K562 (cell line): ENCODE measurements around the gene PPP4R3B. TPM values are rescaled to one million over a fixed set of nuclear protein-coding genes. Genes with fewer than 3 reads are reported as not detected.

Experiments used
- GABPA ChIP-seq: fragments of 200-800 bp; sonication (Bioruptor generic); conservative IDR thresholded peaks from 2 replicates; pipeline ENCODE4 v1.6.1; 2016; ENCODE audit warnings: low read depth, missing genetic modification characterization, missing compliant biosample characterization
- HDAC2 ChIP-seq: fragments of 450-650 bp; IDR thresholded peaks from 2 replicates; pipeline ENCODE4 v1.6.1; 2016; ENCODE audit warnings: mild to moderate bottlenecking
- NR3C1 ChIP-seq: sonication (generic); formaldehyde crosslinking; IDR thresholded peaks from 2 replicates; pipeline ENCODE4 v1.8.1; 2022; ENCODE audit warnings: missing genetic modification reagents
- RBM22 ChIP-seq: fragments of 200-400 bp; formaldehyde crosslinking; IDR thresholded peaks from 2 replicates; pipeline ENCODE4 v1.6.1; 2018; ENCODE audit warnings: low read length, low read depth; ENCODE audit not compliant: poor library complexity, severe bottlenecking
- SOX6 ChIP-seq: fragments of 450-650 bp; IDR thresholded peaks from 2 replicates; pipeline ENCODE4 v1.6.1; 2014; ENCODE audit warnings: mild to moderate bottlenecking
- STAT5B ChIP-seq: fragments of 250-450 bp; sonication (Bioruptor Pico); IDR thresholded peaks from 2 replicates; pipeline ENCODE4 v1.8.0; 2021; ENCODE audit warnings: mild to moderate bottlenecking, inconsistent platforms
- TCF7L2 ChIP-seq: fragments of 150-350 bp; IDR thresholded peaks from 2 replicates; pipeline ENCODE4 v1.6.1; 2016; ENCODE audit warnings: low read depth, mild to moderate bottlenecking, low read length, moderate library complexity
- YBX1 ChIP-seq: fragments of 450-650 bp; IDR thresholded peaks from 2 replicates; pipeline ENCODE4 v1.7.1; 2016; ENCODE audit warnings: mild to moderate bottlenecking
- ZBTB33 ChIP-seq: sonication (generic); formaldehyde crosslinking; IDR thresholded peaks from 2 replicates; pipeline ENCODE4 v1.8.1; 2023; ENCODE audit warnings: mild to moderate bottlenecking, missing genetic modification reagents
- ZBTB7A ChIP-seq: IDR thresholded peaks from 2 replicates; pipeline ENCODE4 v1.6.1; 2011; ENCODE audit warnings: low read depth, mild to moderate bottlenecking, low read length, moderate library complexity, borderline replicate concordance; ENCODE audit not compliant: control insufficient read depth
- ZNF23 ChIP-seq: fragments of 250-450 bp; sonication (Bioruptor Pico); IDR thresholded peaks from 2 replicates; pipeline ENCODE4 v1.4.0; 2020; ENCODE audit warnings: mild to moderate bottlenecking
- ZNF436 ChIP-seq: fragments of 250-450, 450-650 bp; sonication (Bioruptor Pico); formaldehyde crosslinking; IDR thresholded peaks from 2 replicates; pipeline ENCODE4 v1.7.0; 2020; ENCODE audit warnings: mild to moderate bottlenecking
- ZNF707 ChIP-seq: fragments of 250-450 bp; sonication (Bioruptor Pico); conservative IDR thresholded peaks from 2 replicates; pipeline ENCODE4 v1.8.0; 2022; ENCODE audit warnings: inconsistent platforms, mild to moderate bottlenecking, moderate library complexity
- polyA plus RNA-seq, 8 experiments: library from polyadenylated mRNA; depleted of rRNA in 4 of 8; stranded (reverse) in 5 of 8; unstranded in 3 of 8; fragments of >200 nt; fragmentation: Nextera tagmentation in 2 of 8; fragmentation: Illumina TruSeq in 1 of 8; extraction: Ambion mirVana in 2 of 8; extraction: Trizol in 1 of 8; gene quantifications; 2 replicates each; pipeline versions ENCODE4 v1.2.1 to v1.2.3, GENCODE V29; 2011 to 2014; ENCODE audit warnings: inconsistent platforms in 1 of 8, missing spikeins in 1 of 8
- total RNA-seq, 7 experiments: library from RNA; depleted of rRNA in 6 of 7; stranded (reverse); fragments of >200 nt in 6 of 7; fragmentation: Illumina TruSeq in 2 of 7; extraction: Trizol in 2 of 7; gene quantifications; 2 replicates each; pipeline versions ENCODE4 v1.2.1 to v1.2.3, GENCODE V29; 2011 to 2021; ENCODE audit warnings: low replicate concordance in 1 of 7
- TF ChIP-seq, protein P1 (sequence below): fragments of 150-350 bp; conservative IDR thresholded peaks from 2 replicates; pipeline ENCODE4 v1.6.1; 2014; ENCODE audit warnings: low read length
- TF ChIP-seq, protein P2 (sequence below): sonication (generic); formaldehyde crosslinking; IDR thresholded peaks from 2 replicates; pipeline ENCODE4 v1.8.0; 2022; ENCODE audit warnings: missing genetic modification reagents, mild to moderate bottlenecking, moderate library complexity, borderline replicate concordance

PPP4R3B gene
- total and polyA plus RNA-seq, 9 of the 15 experiments (the other 6 are each of a cell fraction or from before 2014, with no cell fraction given): 13.2 to 59.2 (median 41.9) TPM

GRCh38 chr2:55617175-55618024 lies at the start of gene PPP4R3B (continued):
- TF ChIP-seq, protein P1, sequence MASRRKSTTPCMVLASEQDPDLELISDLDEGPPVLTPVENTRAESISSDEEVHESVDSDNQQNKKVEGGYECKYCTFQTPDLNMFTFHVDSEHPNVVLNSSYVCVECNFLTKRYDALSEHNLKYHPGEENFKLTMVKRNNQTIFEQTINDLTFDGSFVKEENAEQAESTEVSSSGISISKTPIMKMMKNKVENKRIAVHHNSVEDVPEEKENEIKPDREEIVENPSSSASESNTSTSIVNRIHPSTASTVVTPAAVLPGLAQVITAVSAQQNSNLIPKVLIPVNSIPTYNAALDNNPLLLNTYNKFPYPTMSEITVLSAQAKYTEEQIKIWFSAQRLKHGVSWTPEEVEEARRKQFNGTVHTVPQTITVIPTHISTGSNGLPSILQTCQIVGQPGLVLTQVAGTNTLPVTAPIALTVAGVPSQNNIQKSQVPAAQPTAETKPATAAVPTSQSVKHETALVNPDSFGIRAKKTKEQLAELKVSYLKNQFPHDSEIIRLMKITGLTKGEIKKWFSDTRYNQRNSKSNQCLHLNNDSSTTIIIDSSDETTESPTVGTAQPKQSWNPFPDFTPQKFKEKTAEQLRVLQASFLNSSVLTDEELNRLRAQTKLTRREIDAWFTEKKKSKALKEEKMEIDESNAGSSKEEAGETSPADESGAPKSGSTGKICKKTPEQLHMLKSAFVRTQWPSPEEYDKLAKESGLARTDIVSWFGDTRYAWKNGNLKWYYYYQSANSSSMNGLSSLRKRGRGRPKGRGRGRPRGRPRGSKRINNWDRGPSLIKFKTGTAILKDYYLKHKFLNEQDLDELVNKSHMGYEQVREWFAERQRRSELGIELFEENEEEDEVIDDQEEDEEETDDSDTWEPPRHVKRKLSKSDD: peak; percentile 98
- TF ChIP-seq GABPA (tag) (peak; percentile 89), ZNF436 (CRISPR knock-in tag) (no peak), STAT5B (no peak), TCF7L2 (no peak), ZNF707 (CRISPR knock-in tag) (no peak), YBX1 (no peak), ZNF23 (CRISPR knock-in tag) (no peak), RBM22 (peak; percentile 51), SOX6 (0 out of 2 replicates have a peak, but pooled peaks have one; percentile 9), ZBTB7A (peak; percentile 14; the same call in 1 of the 2 replicates), NR3C1 (CRISPR knock-in tag) (no peak), ZBTB33 (CRISPR knock-in tag) (0 out of 2 replicates have a peak, but pooled peaks have one; percentile 22), HDAC2 (no peak)
- TF ChIP-seq, protein P2, sequence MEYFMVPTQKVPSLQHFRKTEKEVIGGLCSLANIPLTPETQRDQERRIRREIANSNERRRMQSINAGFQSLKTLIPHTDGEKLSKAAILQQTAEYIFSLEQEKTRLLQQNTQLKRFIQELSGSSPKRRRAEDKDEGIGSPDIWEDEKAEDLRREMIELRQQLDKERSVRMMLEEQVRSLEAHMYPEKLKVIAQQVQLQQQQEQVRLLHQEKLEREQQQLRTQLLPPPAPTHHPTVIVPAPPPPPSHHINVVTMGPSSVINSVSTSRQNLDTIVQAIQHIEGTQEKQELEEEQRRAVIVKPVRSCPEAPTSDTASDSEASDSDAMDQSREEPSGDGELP: peak; percentile 93
